ENCODE data around the gene FKBP1C. TPM values are rescaled to one million over a fixed set of nuclear protein-coding genes. Genes with fewer than 3 reads are reported as not detected.
"Not testable (repeated sequence)": the region's sequence is repeated elsewhere in the genome, so short reads cannot be mapped to it uniquely, and the experiment has no call there.

FKBP1C gene
- total RNA-seq (ENCODE audit: unreplicated experiment) = 1.0 TPM
- long read RNA-seq, partial matches to known transcripts = 0 of 1 reads
- long read RNA-seq, other reads (novel, unspliced or antisense) = 0 of 1 reads

GRCh38 chr6:63211343-63211742 lies at the start of gene FKBP1C:
FKBP1C (plus strand) TSS chr6:63211469.
- H3K4me3 Mint-ChIP-seq (ENCODE audit: unreplicated experiment) = not testable (repeated sequence)

GRCh38 chr6:63164047-63164803 lies 47.0 kb upstream of the FKBP1C start:
- H3K27ac Mint-ChIP-seq (ENCODE audit: unreplicated experiment); H3K36me3 Mint-ChIP-seq (ENCODE audit: low read depth, unreplicated experiment); H3K4me1 Mint-ChIP-seq (ENCODE audit: unreplicated experiment); DNase-seq (ENCODE audit: low spot score); H3K27me3 Mint-ChIP-seq (ENCODE audit: unreplicated experiment); H3K4me3 Mint-ChIP-seq (ENCODE audit: unreplicated experiment): not testable (repeated sequence)
- H3K9me3 Mint-ChIP-seq (ENCODE audit: unreplicated experiment) = peaks cover 14% of the 10 kb centered on the region

More at GRCh38 chr6:63211343-63211742, at the start of gene FKBP1C:
- not testable (repeated sequence) for H3K27me3 Mint-ChIP-seq (ENCODE audit: unreplicated experiment); H3K4me1 Mint-ChIP-seq (ENCODE audit: unreplicated experiment); H3K27ac Mint-ChIP-seq (ENCODE audit: unreplicated experiment); DNase-seq (ENCODE audit: low spot score); H3K36me3 Mint-ChIP-seq (ENCODE audit: low read depth, unreplicated experiment)
- peaks cover 16% of the 10 kb centered on the region for H3K9me3 Mint-ChIP-seq (ENCODE audit: unreplicated experiment)

DNA sequence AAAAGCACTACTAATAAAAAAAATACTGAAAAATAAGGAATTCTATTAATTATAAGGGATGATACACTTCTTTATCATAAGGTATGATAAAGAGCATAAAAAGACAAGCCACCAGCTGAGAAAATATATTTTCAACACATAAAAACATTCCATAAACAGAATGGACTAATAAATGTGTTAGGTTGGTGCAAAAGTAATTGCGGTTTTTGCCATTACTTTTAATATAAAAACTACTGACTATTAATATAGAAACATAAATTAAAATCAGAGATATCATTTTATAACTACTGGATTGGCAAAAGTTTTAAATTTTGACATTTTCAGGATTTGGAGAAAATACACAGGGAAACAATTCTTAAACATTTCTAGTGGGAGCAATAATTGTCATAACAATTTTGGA lies 37.1 kb upstream of the FKBP1C start:
- Mint-ChIP-seq H3K36me3 (ENCODE audit: low read depth, unreplicated experiment) (no peaks in the 10 kb centered on the region), H3K27me3 (ENCODE audit: unreplicated experiment) (no peaks in the 10 kb centered on the region), H3K4me3 (ENCODE audit: unreplicated experiment) (no peak overlapping the region), H3K27ac (ENCODE audit: unreplicated experiment) (no peak overlapping the region), H3K9me3 (ENCODE audit: unreplicated experiment) (peaks cover 6% of the 10 kb centered on the region), H3K4me1 (ENCODE audit: unreplicated experiment) (no peaks in the 10 kb centered on the region)
- TF ChIP-seq, protein P1, sequence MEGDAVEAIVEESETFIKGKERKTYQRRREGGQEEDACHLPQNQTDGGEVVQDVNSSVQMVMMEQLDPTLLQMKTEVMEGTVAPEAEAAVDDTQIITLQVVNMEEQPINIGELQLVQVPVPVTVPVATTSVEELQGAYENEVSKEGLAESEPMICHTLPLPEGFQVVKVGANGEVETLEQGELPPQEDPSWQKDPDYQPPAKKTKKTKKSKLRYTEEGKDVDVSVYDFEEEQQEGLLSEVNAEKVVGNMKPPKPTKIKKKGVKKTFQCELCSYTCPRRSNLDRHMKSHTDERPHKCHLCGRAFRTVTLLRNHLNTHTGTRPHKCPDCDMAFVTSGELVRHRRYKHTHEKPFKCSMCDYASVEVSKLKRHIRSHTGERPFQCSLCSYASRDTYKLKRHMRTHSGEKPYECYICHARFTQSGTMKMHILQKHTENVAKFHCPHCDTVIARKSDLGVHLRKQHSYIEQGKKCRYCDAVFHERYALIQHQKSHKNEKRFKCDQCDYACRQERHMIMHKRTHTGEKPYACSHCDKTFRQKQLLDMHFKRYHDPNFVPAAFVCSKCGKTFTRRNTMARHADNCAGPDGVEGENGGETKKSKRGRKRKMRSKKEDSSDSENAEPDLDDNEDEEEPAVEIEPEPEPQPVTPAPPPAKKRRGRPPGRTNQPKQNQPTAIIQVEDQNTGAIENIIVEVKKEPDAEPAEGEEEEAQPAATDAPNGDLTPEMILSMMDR (IDR thresholded peaks at IDR 0.05; ENCODE audit: unreplicated experiment) = no peak
- DNase-seq (ENCODE audit: low spot score) = no peak

- Mint-ChIP-seq H3K36me3 (ENCODE audit: low read depth, unreplicated experiment) (no peaks in the 10 kb centered on the region), H3K9me3 (ENCODE audit: unreplicated experiment) (no peaks in the 10 kb centered on the region), H3K27me3 (ENCODE audit: unreplicated experiment) (no peaks in the 10 kb centered on the region), H3K4me3 (ENCODE audit: unreplicated experiment) (no peak overlapping the region), H3K4me1 (ENCODE audit: unreplicated experiment) (no peaks in the 10 kb centered on the region), H3K27ac (ENCODE audit: unreplicated experiment) (no peak overlapping the region)
- TF ChIP-seq, protein P1 (IDR thresholded peaks at IDR 0.05; ENCODE audit: unreplicated experiment) = no peak
- DNase-seq (ENCODE audit: low spot score) = no peak
Observed at GRCh38 chr6:63176181-63176580, 35.1 kb upstream of the FKBP1C start.

DNA sequence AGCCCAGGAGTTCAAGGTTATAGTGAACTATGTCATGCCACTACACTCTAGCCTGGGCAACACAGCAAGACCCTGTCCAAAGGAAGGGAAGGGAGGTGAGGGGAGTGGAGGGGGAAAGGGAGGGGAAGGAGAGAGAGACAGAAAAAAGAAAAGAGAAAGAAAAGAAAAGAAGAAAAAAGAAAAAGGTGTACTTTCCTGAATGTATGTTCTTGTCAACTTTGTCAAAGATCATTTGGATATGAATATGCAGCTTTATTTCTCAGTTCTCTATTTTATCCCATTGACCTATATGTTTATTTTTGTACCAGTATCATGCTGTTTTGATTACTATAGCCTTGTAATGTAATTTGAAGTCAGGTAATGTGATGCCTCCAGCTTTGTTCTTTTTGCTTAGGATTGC lies 30.9 kb upstream of the FKBP1C start:
- no peak overlapping the region for H3K4me3 Mint-ChIP-seq (ENCODE audit: unreplicated experiment)
- H3K4me1 Mint-ChIP-seq (ENCODE audit: unreplicated experiment) = no peaks in the 10 kb centered on the region
- no peak overlapping the region for H3K27ac Mint-ChIP-seq (ENCODE audit: unreplicated experiment)
- no peaks in the 10 kb centered on the region for H3K9me3 Mint-ChIP-seq (ENCODE audit: unreplicated experiment)
- H3K27me3 Mint-ChIP-seq (ENCODE audit: unreplicated experiment) = no peaks in the 10 kb centered on the region
- no peaks in the 10 kb centered on the region for H3K36me3 Mint-ChIP-seq (ENCODE audit: low read depth, unreplicated experiment)
- TF ChIP-seq, protein P1 (IDR thresholded peaks at IDR 0.05; ENCODE audit: unreplicated experiment) = no peak
- no peak for DNase-seq (ENCODE audit: low spot score)

DNA sequence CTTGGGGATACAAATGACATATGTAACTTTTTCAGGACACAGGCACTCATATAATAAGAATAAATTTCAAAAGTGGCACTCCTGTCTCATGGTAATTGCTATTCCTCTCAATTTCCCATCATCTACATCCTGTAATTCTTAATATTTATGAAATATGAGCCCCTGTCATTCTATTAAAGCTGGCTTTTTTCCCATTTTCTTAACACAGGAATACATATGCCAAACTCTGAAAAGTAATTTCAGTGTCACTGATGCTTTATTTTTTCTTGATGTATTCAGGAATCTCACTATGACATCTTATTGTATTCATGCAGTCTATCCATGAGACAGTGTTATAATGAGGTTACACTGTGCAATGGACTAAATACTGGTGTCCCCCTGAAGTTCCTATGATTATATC lies 24.3 kb upstream of the FKBP1C start:
- Mint-ChIP-seq H3K9me3 (ENCODE audit: unreplicated experiment) (no peaks in the 10 kb centered on the region), H3K27ac (ENCODE audit: unreplicated experiment) (no peak overlapping the region), H3K4me3 (ENCODE audit: unreplicated experiment) (no peak overlapping the region), H3K36me3 (ENCODE audit: low read depth, unreplicated experiment) (no peaks in the 10 kb centered on the region), H3K4me1 (ENCODE audit: unreplicated experiment) (no peaks in the 10 kb centered on the region), H3K27me3 (ENCODE audit: unreplicated experiment) (no peaks in the 10 kb centered on the region)
- TF ChIP-seq, protein P1 (IDR thresholded peaks at IDR 0.05; ENCODE audit: unreplicated experiment) = no peak
- no peak for DNase-seq (ENCODE audit: low spot score)

Data from endothelial cell (in vitro differentiated cells).